IMR-90 (cell line): ENCODE data around the gene SLC44A5.

Experiments
- CEBPB ChIP-seq: IDR thresholded peaks from 2 replicates; pipeline ENCODE4 v1.6.1; 2012; ENCODE audit warnings: low read depth, low read length, improper control_type of control experiment
- CTCF ChIP-seq: conservative IDR thresholded peaks from 2 replicates; pipeline ENCODE4 v1.5.1; 2012; ENCODE audit warnings: mild to moderate bottlenecking, low read depth, low read length, improper control_type of control experiment
- ELK1 ChIP-seq: fragments of 150-350 bp; IDR thresholded peaks from 2 replicates; pipeline ENCODE4 v1.6.1; 2016; ENCODE audit warnings: low read depth, mild to moderate bottlenecking, low read length, moderate library complexity, borderline replicate concordance
- FOS ChIP-seq: fragments of 150-350 bp; IDR thresholded peaks from 2 replicates; pipeline ENCODE4 v1.6.1; 2016; ENCODE audit warnings: low read depth, low read length
- MAZ ChIP-seq: IDR thresholded peaks from 2 replicates; pipeline ENCODE4 v1.6.1; 2012; ENCODE audit warnings: low read depth, mild to moderate bottlenecking, low read length, improper control_type of control experiment, moderate library complexity, borderline replicate concordance
- MXI1 ChIP-seq: IDR thresholded peaks from 2 replicates; pipeline ENCODE4 v1.6.1; 2012; ENCODE audit warnings: low read depth, mild to moderate bottlenecking, low read length, moderate library complexity, borderline replicate concordance
- NFE2L2 ChIP-seq: fragments of 150-350 bp; IDR thresholded peaks from 2 replicates; pipeline ENCODE4 v1.6.1; 2016; ENCODE audit warnings: low read depth, mild to moderate bottlenecking, low read length
- POLR2A ChIP-seq: IDR thresholded peaks from 2 replicates; pipeline ENCODE4 v1.6.1; 2012; ENCODE audit warnings: mild to moderate bottlenecking, low read depth, low read length
- RAD21 ChIP-seq: IDR thresholded peaks from 2 replicates; pipeline ENCODE4 v1.6.1; 2012; ENCODE audit warnings: low read length, improper control_type of control experiment
- RFX5 ChIP-seq: IDR thresholded peaks from 2 replicates; pipeline ENCODE4 v1.8.0; 2012; ENCODE audit warnings: low read depth, mild to moderate bottlenecking, low read length, moderate library complexity
- SMC3 ChIP-seq: fragments of 150-350 bp; IDR thresholded peaks from 2 replicates; pipeline ENCODE4 v1.6.1; 2016; ENCODE audit warnings: low read depth, mild to moderate bottlenecking, antibody characterized with exemption, low read length, moderate library complexity
- USF2 ChIP-seq: fragments of 150-350 bp; IDR thresholded peaks from 2 replicates; pipeline ENCODE4 v1.6.1; 2017; ENCODE audit warnings: mild to moderate bottlenecking, antibody characterized with exemption, low read length, low read depth

- TF ChIP-seq USF2 (no peak), CTCF (no peak), RAD21 (no peak), POLR2A (no peak), NFE2L2 (no peak), SMC3 (no peak), ELK1 (no peak), FOS (no peak), MAZ (no peak), CEBPB (no peak), MXI1 (no peak), RFX5 (no peak)
Measured at GRCh38 chr1:75234562-75234961, 376.4 kb downstream of the SLC44A5 start.
